ENCODE measurements around the gene ARIH2. TPM values are rescaled to one million over a fixed set of nuclear protein-coding genes. Genes with fewer than 3 reads are reported as not detected.
"Not testable (repeated sequence)": the region's sequence is repeated elsewhere in the genome, so short reads cannot be mapped to it uniquely, and the experiment has no call there.

ARIH2 gene
- total RNA-seq, 2 donors from 2014 or later: 43.1 to 99.5 TPM

DNA sequence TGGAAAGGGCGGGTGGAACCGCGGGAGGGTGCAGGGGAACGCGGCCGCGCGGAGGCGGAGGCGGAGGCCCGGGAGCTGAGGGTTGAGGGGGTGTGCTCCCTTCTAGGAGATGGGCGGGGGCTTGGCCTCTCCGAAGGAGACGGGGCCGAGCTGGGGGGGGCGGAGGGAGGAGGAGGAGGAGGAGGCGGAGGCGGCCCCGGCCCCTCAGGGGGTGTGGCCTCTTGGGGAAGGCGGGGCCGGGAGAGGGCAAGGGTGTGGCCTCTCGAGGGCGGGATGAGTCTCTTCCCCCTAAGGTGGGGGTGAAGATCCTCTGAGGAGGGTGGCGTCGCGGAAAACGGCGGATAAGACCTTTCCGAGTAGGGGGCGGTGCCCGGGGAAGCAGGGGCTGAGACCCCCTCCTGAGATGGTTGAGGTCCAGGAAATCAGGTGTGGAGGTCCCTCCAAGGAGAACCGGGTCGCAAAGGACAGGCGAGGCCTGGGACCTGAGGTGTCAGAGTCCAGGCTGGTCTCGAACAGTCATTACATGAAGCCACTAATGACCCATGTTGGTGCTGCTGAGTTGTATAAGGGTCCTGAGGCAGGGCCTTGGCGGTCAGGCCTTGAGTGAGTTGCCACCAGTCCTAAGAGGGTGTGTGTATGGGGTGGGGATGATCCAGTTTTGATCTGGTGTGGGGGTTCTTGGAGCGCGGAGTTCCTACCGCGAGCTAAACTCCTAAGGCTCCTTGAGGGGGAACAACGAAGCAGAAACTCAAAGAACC lies 89.3 kb downstream of the ARIH2 start:
- Histone ChIP-seq H3K9me3 (no peaks in the 10 kb centered on the region), H3K4me1 (peaks cover 40% of the 10 kb centered on the region), H3K4me3 (peak overlapping the region; percentile 62 to 65), H3K36me3 (replicated peaks in 1 of 2; ENCODE audit: insufficient read depth in 1 of 2, low read depth in 2 of 2) (no peaks in the 10 kb centered on the region), H3K27ac (peak overlapping the region; percentile 74 to 95 (median 92)), H3K27me3 (no peaks in the 10 kb centered on the region)
- ATAC-seq: peak; percentile 63
- TF ChIP-seq CTCF (IDR thresholded peaks at IDR 0.05): no peak
- TF ChIP-seq POLR2A (IDR thresholded peaks at IDR 0.05): no peak
- peak; percentile 83 to 87 (median 86) for DNase-seq
- intact Hi-C loops (cut with DNase I): no loop called here
- 12 to 25% methylated on average over 16 to 40 of the region's 41 CpGs for WGBS, 2 donors

DNA sequence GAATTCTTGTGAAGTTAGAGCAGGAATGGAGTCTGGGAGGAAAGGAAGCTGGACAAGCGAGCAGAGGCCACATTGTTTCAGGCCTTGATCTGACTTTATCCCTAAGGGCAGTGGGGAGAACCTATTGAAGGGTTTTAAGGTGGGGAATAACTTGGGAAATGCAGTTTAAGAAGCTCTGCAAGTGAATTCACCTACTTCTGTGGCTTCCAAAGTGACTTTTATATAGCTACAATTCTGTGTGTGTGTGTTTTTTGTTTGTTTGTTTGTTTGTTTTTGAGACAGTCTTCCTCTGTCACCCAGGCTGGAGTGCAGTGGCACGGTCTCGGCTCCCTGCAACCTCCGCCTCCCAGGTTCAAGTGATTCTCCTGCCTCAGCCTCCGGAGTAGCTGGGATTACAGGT lies 90.0 kb downstream of the ARIH2 start:
- H3K27me3 ChIP-seq; intact Hi-C loops (cut with DNase I); H3K9me3 ChIP-seq; H3K36me3 ChIP-seq (replicated peaks in 1 of 2; ENCODE audit: insufficient read depth in 1 of 2, low read depth in 2 of 2); H3K4me3 ChIP-seq; DNase-seq; ATAC-seq: not testable (repeated sequence)
- 87 to 89% methylated on average over 5 of the region's 5 CpGs for WGBS, 2 donors
- Histone ChIP-seq H3K4me1 (peaks cover 46% of the 10 kb centered on the region), H3K27ac (peak overlapping the region in 3 of 4 donors; percentile 91 to 95 (median 93))

DNA sequence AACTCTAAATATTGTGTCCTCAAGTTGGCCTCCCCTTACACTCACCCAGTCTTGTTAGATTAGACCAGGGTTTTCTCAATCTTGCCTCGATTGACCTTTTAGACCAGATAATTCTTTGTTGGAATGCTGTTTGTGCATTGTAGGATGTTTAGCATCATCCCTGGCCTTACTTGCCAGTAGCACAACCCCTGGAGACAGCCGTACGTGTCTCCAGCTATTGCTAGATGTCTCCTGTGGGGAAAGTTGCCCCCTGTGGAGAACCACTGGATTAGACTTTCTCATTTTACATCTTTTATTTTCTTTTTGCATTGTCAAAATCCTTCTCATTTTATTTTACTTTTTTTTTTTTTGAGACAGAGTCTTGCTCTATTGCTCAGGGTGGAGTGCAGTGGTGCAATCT lies 90.8 kb downstream of the ARIH2 start:
- ATAC-seq (no peak), DNase-seq (no peak)
- peaks cover 48% of the 10 kb centered on the region for H3K4me1 ChIP-seq
- no peak overlapping the region for H3K4me3 ChIP-seq
- H3K9me3 ChIP-seq: no peaks in the 10 kb centered on the region
- no peak overlapping the region for H3K27ac ChIP-seq
- TF ChIP-seq CTCF (IDR thresholded peaks at IDR 0.05) (no peak), POLR2A (IDR thresholded peaks at IDR 0.05) (no peak)
- H3K27me3 ChIP-seq: no peaks in the 10 kb centered on the region
- 69 to 71% methylated on average over 3 of the region's 3 CpGs for WGBS, 2 donors
- peaks cover 0 to 5% of the 10 kb centered on the region in 2 donors for H3K36me3 ChIP-seq (replicated peaks in 1 of 2; ENCODE audit: insufficient read depth in 1 of 2, low read depth in 2 of 2)
- intact Hi-C loops (cut with DNase I): no loop called here

GRCh38 chr3:49012441-49013017 lies 93.9 kb downstream of the ARIH2 start:
- no peaks in the 10 kb centered on the region for H3K27me3 ChIP-seq
- no peak for TF ChIP-seq POLR2A (IDR thresholded peaks at IDR 0.05)
- peaks cover 51% of the 10 kb centered on the region for H3K4me1 ChIP-seq
- intact Hi-C loops (cut with DNase I): no loop called here
- ATAC-seq: peak; percentile 10
- WGBS, 2 donors: 16 to 32% methylated on average over 13 to 17 of the region's 17 CpGs
- peaks cover 0 to 14% of the 10 kb centered on the region in 2 donors for H3K36me3 ChIP-seq (replicated peaks in 1 of 2; ENCODE audit: insufficient read depth in 1 of 2, low read depth in 2 of 2)
- peak; percentile 46 to 79 (median 66) for DNase-seq
- H3K27ac ChIP-seq: peak overlapping the region; percentile 7 to 58 (median 29)
- no peaks in the 10 kb centered on the region for H3K9me3 ChIP-seq
- no peak overlapping the region for H3K4me3 ChIP-seq

- DNase-seq (no peak), ATAC-seq (no peak)
- Histone ChIP-seq H3K36me3 (replicated peaks in 1 of 2; ENCODE audit: insufficient read depth in 1 of 2, low read depth in 2 of 2) (peaks cover 0 to 14% of the 10 kb centered on the region in 2 donors), H3K4me1 (peaks cover 50% of the 10 kb centered on the region), H3K9me3 (no peaks in the 10 kb centered on the region), H3K27me3 (no peaks in the 10 kb centered on the region), H3K4me3 (no peak overlapping the region), H3K27ac (peak overlapping the region; percentile 7 to 58 (median 29))
- intact Hi-C loops (cut with DNase I): no loop called here
- 83 to 86% methylated on average over 15 to 18 of the region's 19 CpGs for WGBS, 2 donors
- no peak for TF ChIP-seq POLR2A (IDR thresholded peaks at IDR 0.05)
- TF ChIP-seq CTCF (IDR thresholded peaks at IDR 0.05): no peak
Measured at GRCh38 chr3:49013113-49013737, 94.6 kb downstream of the ARIH2 start.
